Neuronal stem cell (in vitro differentiated cells): ENCODE data around the gene MAPK8IP1.

Experiments used
- DNase-seq: peaks from one replicate; pipeline ENCODE4 v3.0.0-alpha.2; 2013; ENCODE audit warnings: low spot score
- H2AFZ ChIP-seq: one replicate; pipeline ENCODE4 v1.6.1; 2013; ENCODE audit warnings: mild to moderate bottlenecking, low read length, inconsistent platforms
- H2AK5ac ChIP-seq: 2 replicates; pipeline ENCODE4 v1.6.1; 2013; ENCODE audit warnings: low read depth, mild to moderate bottlenecking, inconsistent platforms, low read length, moderate library complexity, mixed read lengths
- H2BK120ac ChIP-seq: 2 replicates; pipeline ENCODE4 v1.6.1; 2013; ENCODE audit warnings: low read depth, mild to moderate bottlenecking, inconsistent platforms, low read length, moderate library complexity, mixed read lengths
- H2BK12ac ChIP-seq: one replicate; pipeline ENCODE4 v1.6.1; 2013; ENCODE audit warnings: low read length, inconsistent platforms
- H2BK15ac ChIP-seq: 2 replicates; pipeline ENCODE4 v1.6.1; 2013; ENCODE audit warnings: mild to moderate bottlenecking, low read length, inconsistent platforms, mixed read lengths
- H2BK5ac ChIP-seq: one replicate; pipeline ENCODE4 v1.6.1; 2013; ENCODE audit warnings: inconsistent platforms, mild to moderate bottlenecking, low read length, moderate library complexity
- H3K14ac ChIP-seq: one replicate; pipeline ENCODE4 v1.6.1; 2013; ENCODE audit warnings: low read length, inconsistent platforms
- H3K18ac ChIP-seq: 2 replicates; pipeline ENCODE4 v1.6.1; 2013; ENCODE audit warnings: low read length, inconsistent platforms
- H3K23ac ChIP-seq: 2 replicates; pipeline ENCODE4 v1.6.1; 2013; ENCODE audit warnings: low read depth, mild to moderate bottlenecking, mixed read lengths, low read length, inconsistent platforms; ENCODE audit not compliant: poor library complexity
- H3K27ac ChIP-seq: replicated peaks from 3 replicates; pipeline ENCODE4 v1.5.1; 2013; ENCODE audit warnings: low read length, inconsistent platforms
- H3K27me3 ChIP-seq, 3 experiments: 2 replicates each; pipeline ENCODE4 v1.6.1; 2013; ENCODE audit warnings: low read length in 3 of 3, mild to moderate bottlenecking in 2 of 3, inconsistent platforms in 1 of 3, low read depth in 1 of 3, mixed read lengths in 1 of 3, moderate library complexity in 1 of 3; ENCODE audit not compliant: control insufficient read depth in 3 of 3, insufficient read depth in 3 of 3
- H3K36me3 ChIP-seq, 2 donors: replicated peaks in 1 of 2; 2 replicates each; pipeline ENCODE4 v1.6.1; 2013; ENCODE audit warnings: low read length in 2 of 2; ENCODE audit not compliant: control insufficient read depth in 2 of 2, insufficient read depth in 2 of 2
- H3K4ac ChIP-seq: 2 replicates; pipeline ENCODE4 v1.6.1; 2013; ENCODE audit warnings: inconsistent platforms, mild to moderate bottlenecking, low read length, moderate library complexity
- H3K4me1 ChIP-seq, 2 donors: 1 replicate in 1 of 2; 2 replicates in 1 of 2; pipeline ENCODE4 v1.6.1; 2013; ENCODE audit warnings: low read length in 2 of 2, low read depth in 1 of 2; ENCODE audit not compliant: control insufficient read depth in 2 of 2, insufficient read depth in 1 of 2
- H3K4me2 ChIP-seq: one replicate; pipeline ENCODE4 v1.6.1; 2013; ENCODE audit warnings: mild to moderate bottlenecking, low read length, inconsistent platforms; ENCODE audit not compliant: insufficient read depth, poor library complexity, severe bottlenecking
- H3K4me3 ChIP-seq, 2 donors: 2 replicates each; pipeline ENCODE4 v1.5.1; 2013; ENCODE audit warnings: low read length in 2 of 2, mild to moderate bottlenecking in 2 of 2, inconsistent platforms in 1 of 2, moderate library complexity in 1 of 2
- H3K79me1 ChIP-seq: one replicate; pipeline ENCODE4 v1.6.1; 2013; ENCODE audit warnings: low read depth, mild to moderate bottlenecking, inconsistent platforms, low read length, moderate library complexity
- H3K9ac ChIP-seq: one replicate; pipeline ENCODE4 v1.6.1; 2013; ENCODE audit warnings: mild to moderate bottlenecking, low read depth, low read length, inconsistent platforms; ENCODE audit not compliant: poor library complexity
- H3K9me3 ChIP-seq, 2 donors: replicated peaks in 1 of 2; 2 replicates each; pipeline versions ENCODE3 to v1.6.1; 2013; ENCODE audit warnings: low read length in 2 of 2, mild to moderate bottlenecking in 2 of 2, inconsistent platforms in 1 of 2, low read depth in 1 of 2, mixed read lengths in 1 of 2, moderate library complexity in 1 of 2; ENCODE audit not compliant: control insufficient read depth in 2 of 2, insufficient read depth in 1 of 2
- H4K8ac ChIP-seq: one replicate; pipeline ENCODE4 v1.6.1; 2013; ENCODE audit warnings: low read depth, mild to moderate bottlenecking, inconsistent platforms, low read length, moderate library complexity
- H4K91ac ChIP-seq: one replicate; pipeline ENCODE4 v1.6.1; 2013; ENCODE audit warnings: low read length, low read depth, mild to moderate bottlenecking, inconsistent platforms; ENCODE audit not compliant: poor library complexity
- WGBS, 2 donors: extraction: QIAGEN DNeasy Blood & Tissue Kit; methylation state at CpG; one replicate each; pipeline ENCODE4 v1.1.7; 2013; ENCODE audit warnings: missing lambda C conversion rate in 2 of 2, mixed read lengths in 1 of 2; ENCODE audit not compliant: insufficient read length in 2 of 2, insufficient replicate concordance in 1 of 2; ENCODE audit errors: extremely low coverage in 2 of 2; 5-methylcytosine and 5-hydroxymethylcytosine counted together

MAPK8IP1 gene

DNA sequence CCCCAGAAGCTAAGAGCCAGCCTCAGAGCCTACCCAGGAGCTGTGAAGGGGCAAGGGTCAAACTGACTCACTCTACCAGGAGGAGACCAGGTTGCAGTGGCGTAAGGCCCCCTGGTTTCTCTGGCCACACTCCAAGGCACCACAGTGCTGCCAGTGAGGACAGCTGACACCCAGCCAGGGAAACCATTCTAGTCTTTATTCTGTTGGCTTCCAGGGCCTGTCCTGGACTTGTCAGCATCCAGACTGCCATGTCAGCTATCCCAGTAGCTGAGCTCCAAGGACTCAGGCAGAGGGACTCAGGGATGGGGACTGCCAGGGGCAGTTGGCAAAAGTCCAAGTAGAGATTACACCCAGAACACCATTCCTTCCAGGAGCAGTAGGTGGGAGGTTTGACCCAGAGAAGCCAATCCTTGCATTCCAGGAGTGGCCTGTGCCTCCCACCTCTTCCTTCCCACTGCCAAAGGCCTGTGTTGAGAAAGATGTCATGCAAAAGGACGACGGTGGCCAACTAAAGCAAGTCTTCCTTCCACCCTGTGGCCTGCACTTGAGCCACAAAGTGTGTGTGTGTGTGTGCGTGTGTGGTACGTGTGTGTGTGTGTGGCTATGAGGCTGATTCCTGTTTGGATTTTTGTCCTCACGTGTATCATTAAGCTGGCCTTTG lies 3.6 kb upstream of the MAPK8IP1 start:
- Histone ChIP-seq H4K91ac (no peak overlapping the region), H3K9ac (no peak overlapping the region), H2AK5ac (no peak overlapping the region), H3K79me1 (no peaks in the 10 kb centered on the region), H2BK5ac (no peak overlapping the region), H3K4ac (no peak overlapping the region), H3K4me3 (no peak overlapping the region), H3K27me3 (peaks cover 0 to 11% (median 9%) of the 10 kb centered on the region in 3 experiments), H2AFZ (no peak overlapping the region), H4K8ac (no peak overlapping the region), H3K18ac (no peak overlapping the region), H3K27ac (no peak overlapping the region), H3K4me2 (no peak overlapping the region), H3K36me3 (peaks cover 5 to 34% of the 10 kb centered on the region in 2 donors), H3K14ac (no peak overlapping the region), H2BK120ac (no peak overlapping the region), H3K23ac (no peak overlapping the region), H3K9me3 (no peaks in the 10 kb centered on the region), H3K4me1 (peaks cover 7 to 10% of the 10 kb centered on the region in 2 donors), H2BK12ac (no peak overlapping the region), H2BK15ac (no peak overlapping the region)
- no CpG with 5 or more reads among the region's 6 CpGs for WGBS, 2 donors
- DNase-seq, result no peak

DNA sequence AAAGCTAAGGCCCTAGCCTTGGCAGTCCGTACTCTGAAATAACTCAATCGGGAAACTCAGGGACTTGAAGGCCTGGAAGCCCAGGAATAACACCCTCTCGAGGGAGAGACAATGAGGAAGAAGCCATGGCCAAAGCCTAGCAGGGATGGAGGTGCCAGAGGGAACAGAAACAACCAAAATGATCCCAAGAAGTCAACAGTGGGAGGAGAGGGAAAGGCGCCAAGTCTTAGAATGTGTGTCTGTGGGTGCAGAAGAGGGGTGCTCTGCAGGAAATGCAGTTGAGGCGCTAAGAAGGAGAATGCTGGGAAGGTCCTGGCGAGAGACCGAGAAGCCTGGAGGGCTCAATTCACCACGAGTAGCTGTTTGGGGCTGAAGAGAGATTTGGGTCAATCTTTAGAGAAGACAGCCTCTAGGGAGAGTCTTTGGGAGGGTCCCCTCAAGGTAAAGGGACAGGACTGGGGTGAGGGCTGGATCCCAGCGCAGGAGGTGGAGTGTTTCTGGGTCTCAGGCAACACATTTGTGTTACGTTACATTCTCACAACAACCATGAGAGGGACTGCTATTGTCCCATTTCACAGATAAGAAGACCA lies 760 bp upstream of the MAPK8IP1 start:
- Histone ChIP-seq H2BK15ac (no peak overlapping the region), H3K27ac (no peak overlapping the region), H3K4me2 (no peak overlapping the region), H4K91ac (no peak overlapping the region), H2BK120ac (no peak overlapping the region), H3K9ac (no peak overlapping the region), H2AFZ (no peak overlapping the region), H3K9me3 (no peaks in the 10 kb centered on the region), H3K36me3 (peaks cover 5 to 22% of the 10 kb centered on the region in 2 donors), H4K8ac (no peak overlapping the region), H2BK12ac (no peak overlapping the region), H3K4me3 (peak overlapping the region in 1 of 2 donors; percentile 57), H3K18ac (no peak overlapping the region), H3K27me3 (peaks cover 0 to 29% (median 13%) of the 10 kb centered on the region in 3 experiments), H3K79me1 (no peaks in the 10 kb centered on the region), H2AK5ac (no peak overlapping the region), H3K4me1 (peaks cover 7% of the 10 kb centered on the region in 2 donors), H2BK5ac (no peak overlapping the region), H3K4ac (no peak overlapping the region), H3K14ac (no peak overlapping the region), H3K23ac (no peak overlapping the region)
- no peak for DNase-seq
- WGBS, 2 donors, result no CpG with 5 or more reads among the region's 10 CpGs

GRCh38 chr11:45885921-45886721 lies 670 bp downstream of the MAPK8IP1 start:
- WGBS, 2 donors, result no CpG with 5 or more reads among the region's 43 CpGs
- Histone ChIP-seq H2BK5ac (no peak overlapping the region), H2BK15ac (no peak overlapping the region), H3K14ac (no peak overlapping the region), H3K18ac (peak overlapping the region; percentile 78), H2AFZ (peak overlapping the region; percentile 93), H3K27ac (no peak overlapping the region), H3K23ac (peak overlapping the region; percentile 51), H3K4me2 (peak overlapping the region; percentile 88), H2AK5ac (peak overlapping the region; percentile 40), H3K4me1 (peaks cover 7% of the 10 kb centered on the region in 2 donors), H3K79me1 (no peaks in the 10 kb centered on the region), H2BK120ac (no peak overlapping the region), H3K4ac (no peak overlapping the region), H4K91ac (no peak overlapping the region), H4K8ac (no peak overlapping the region), H2BK12ac (no peak overlapping the region), H3K9ac (peak overlapping the region; percentile 61), H3K27me3 (peaks cover 0 to 40% (median 15%) of the 10 kb centered on the region in 3 experiments), H3K4me3 (peak overlapping the region; percentile 57 to 79), H3K9me3 (no peaks in the 10 kb centered on the region), H3K36me3 (peaks cover 2 to 10% of the 10 kb centered on the region in 2 donors)
- DNase-seq, result no peak
